GM19397 (cell line): Measurements from ENCODE around the gene LRRC26.
A peak's percentile ranks its signal among the peaks of the same experiment; 100 is the strongest.

Experiments used
- ATAC-seq: cut with Tn5 transposase; IDR thresholded peaks from one replicate; pipeline ENCODE4 v1.9.1; 2021; ENCODE audit warnings: mild to moderate bottlenecking, moderate library complexity; ENCODE audit not compliant: unreplicated experiment

Gene LRRC26

GRCh38 chr9:137199411-137200121 is 29.7 kb upstream of the LRRC26 start:
- no peak for ATAC-seq

GRCh38 chr9:137198902-137199283 is 29.0 kb upstream of the LRRC26 start:
- ATAC-seq: no peak

DNA sequence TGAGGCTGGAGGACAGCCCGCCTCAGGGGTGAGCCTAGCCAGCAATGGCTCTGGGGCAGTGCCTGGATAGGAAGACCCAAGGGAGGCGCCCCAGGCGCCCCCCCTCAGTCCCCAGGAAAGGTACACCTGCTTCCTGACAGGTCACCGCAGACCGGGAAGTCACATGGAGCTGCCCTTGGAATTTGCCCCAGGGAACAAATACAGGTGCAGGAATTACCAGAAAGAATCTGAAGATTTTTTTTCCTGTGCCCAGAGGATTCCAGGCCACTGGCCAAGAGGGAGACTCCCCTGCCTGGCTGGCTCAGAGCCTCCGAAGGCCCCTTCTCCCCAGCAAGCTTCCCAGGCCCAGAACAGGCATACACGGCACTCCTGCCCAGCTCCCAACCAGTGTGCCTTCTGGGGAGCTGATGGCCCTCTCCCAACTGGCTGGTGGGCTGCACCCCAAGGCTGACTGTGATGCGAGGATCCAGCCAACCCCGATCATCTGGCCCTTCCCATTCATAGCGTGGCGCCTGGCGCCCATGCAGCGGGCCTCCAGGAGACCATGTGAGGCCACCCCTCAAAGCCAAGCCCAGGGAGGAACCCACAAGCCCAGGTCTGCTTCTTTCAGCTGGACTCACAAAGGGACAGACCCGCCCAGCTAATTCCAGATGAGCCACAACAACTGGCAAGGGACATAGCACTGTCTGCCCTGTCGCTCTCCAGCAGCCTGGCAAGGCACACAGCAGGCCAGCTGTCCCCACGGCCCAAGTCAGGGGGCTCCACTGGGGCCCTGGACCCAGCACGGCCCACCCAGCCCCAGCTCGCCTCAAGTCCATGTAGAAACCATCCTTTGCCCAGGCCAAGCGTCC is 28.4 kb upstream of the LRRC26 start:
- no peak for ATAC-seq

GRCh38 chr9:137195525-137196220 is 25.8 kb upstream of the LRRC26 start:
- no peak for ATAC-seq

- ATAC-seq: no peak
These were observed 25.1 kb upstream of the LRRC26 start for GRCh38 chr9:137194909-137195308.

GRCh38 chr9:137194388-137194787 is 24.5 kb upstream of the LRRC26 start:
- no peak for ATAC-seq

- no peak for ATAC-seq
These were observed 23.9 kb upstream of the LRRC26 start for GRCh38 chr9:137193771-137194170.

- ATAC-seq: no peak
These were observed 23.0 kb upstream of the LRRC26 start for GRCh38 chr9:137192859-137193258.

DNA sequence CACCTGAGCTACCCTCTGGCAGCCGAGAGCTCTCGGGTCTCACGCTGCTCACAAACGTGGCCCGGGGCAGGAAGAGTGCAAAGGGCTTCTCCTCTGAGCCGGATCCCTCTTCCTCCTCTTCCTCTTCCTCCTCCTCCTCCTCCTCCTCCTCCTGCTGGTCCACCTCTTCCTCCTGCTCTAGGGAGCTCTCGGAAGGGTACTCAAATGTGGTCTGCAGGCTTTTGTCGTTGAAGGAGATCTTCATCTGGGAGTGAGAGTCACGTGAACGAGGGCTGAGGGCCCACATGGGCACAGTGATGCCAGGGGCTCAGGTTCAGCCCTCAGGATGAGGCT is 22.6 kb upstream of the LRRC26 start:
- ATAC-seq: no peak

- no peak for ATAC-seq
These were observed 22.0 kb upstream of the LRRC26 start for GRCh38 chr9:137191691-137192447.

GRCh38 chr9:137191245-137191644 is 21.4 kb upstream of the LRRC26 start:
- ATAC-seq: no peak

DNA sequence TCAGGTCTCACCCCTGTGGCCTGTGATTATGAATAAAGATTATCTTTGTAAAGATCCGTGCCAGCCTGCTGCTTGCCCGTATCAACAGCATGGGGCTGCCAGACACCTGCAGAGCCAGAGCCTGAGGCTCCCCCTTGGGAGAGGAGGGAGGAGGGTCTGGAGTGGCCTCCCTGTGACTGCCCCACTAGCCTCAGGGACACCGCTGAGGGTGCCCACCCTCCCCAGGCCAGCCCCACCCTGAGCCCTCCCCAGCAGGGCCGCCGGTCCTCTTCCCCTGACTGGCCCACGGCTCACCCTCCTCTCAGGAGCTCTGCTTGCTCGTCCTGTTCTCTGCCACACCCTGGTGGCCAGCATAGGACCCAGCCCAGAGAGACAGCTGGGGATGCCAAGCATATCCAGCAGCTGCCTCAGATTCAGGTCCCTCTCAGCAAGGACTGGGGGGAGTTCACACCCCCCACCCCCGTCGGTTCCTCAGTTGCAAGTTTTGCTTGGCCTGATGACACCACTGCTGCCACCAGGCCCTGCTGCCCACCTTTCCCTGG is 20.5 kb upstream of the LRRC26 start:
- no peak for ATAC-seq

DNA sequence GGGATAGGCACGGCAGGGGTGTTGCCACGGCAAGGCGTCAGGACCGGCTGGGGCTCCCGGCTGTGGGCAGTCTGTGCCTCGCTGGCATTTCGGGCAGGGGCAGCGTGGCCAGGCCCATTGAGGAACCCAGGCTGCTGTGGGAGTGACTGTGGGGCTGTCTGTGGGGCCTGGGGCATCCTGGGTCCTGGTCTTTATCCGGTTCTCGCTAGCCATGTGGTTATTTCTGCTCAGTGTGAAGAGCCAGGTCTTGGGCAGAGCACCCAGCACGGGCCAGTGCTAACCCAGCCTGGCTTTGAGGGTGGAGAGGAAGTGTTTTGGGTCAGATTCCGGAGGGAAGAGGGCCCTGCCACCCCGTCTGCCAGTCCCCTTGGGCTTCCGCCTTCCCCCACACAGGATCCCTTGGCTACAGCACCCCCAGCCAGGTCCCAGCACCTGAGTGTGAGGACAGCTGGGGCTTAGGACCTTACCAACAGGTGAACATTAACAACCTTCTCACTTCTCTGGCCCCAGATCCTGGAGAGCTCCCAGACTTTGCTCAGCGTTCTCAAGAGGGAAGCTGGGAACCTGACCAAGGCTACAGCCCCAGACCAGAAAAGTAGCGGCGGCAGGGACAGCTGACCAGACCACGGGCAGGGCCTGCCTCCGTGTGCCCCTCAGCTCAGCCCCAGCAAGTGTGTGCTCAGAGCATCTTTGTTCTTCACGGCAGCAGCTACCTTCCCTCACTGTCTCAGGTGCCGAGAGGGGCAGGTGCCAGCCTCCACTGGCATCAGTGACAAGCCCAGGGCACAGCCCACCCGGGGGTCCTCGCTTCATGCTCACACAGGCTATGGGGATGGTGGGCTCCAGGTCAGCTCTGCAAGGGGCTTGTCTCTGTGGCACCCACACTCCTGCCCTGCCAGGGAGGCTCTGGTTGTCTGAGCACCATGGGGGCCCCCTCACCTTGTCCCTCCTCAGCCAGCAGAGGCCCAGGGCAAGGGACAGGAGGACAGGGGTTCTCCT is 19.7 kb upstream of the LRRC26 start:
- no peak for ATAC-seq

GRCh38 chr9:137188490-137189296 is 18.8 kb upstream of the LRRC26 start, which contains the start of the genes ANAPC2 and SSNA1:
Gene ANAPC2 (minus strand): TSS chr9:137188560. CDS start chr9:137188532, 28 bp downstream.
Gene SSNA1 (plus strand): TSS chr9:137188676. CDS start chr9:137188727, 51 bp downstream.
- ATAC-seq: peak; percentile 78

- no peak for ATAC-seq
These were observed 18.2 kb upstream of the LRRC26 start for GRCh38 chr9:137188086-137188489.

DNA sequence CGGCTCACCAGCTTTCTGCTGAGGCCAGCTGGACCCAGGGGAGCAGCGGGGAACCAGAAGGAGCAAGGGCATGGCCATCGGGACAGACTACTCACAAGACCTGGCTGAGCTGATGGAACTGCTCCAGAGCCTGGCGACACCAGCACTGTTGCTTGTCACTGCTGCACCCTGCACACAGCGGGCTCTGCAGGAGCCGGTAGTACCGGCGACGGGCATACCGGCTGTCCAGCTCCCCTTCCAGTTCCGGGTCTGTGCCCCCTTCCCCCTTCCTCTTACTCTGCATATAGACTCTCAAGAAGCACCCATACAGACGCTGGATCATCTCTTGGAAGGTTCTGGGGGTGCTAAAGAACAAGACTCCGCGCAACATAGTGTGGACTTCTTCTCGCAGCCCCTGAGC is 17.5 kb upstream of the LRRC26 start:
- no peak for ATAC-seq

- ATAC-seq: no peak
These were observed 16.5 kb upstream of the LRRC26 start for GRCh38 chr9:137186385-137186784.

DNA sequence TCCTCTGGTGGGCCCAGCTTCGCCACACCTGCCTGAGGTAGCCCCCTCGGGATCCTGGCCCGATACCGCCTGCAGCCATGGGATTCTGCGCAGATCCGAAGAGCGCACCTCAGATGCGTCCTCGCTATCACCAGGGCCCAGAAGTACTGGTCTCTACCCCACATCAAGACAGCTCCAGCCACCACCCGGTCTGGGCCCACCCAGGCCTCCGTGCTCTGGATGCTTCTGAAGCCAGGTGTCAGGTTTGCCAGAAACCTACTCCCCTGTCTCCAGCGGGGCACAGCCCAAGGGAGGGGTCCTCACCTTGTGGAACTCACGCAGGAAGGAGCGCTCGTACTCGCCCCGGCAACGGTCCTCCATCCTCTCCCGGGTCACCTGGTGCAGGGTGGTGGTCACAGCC is 16.1 kb upstream of the LRRC26 start:
- no peak for ATAC-seq
